Measurements from ENCODE around the gene RBP3. TPM values are rescaled to one million over a fixed set of nuclear protein-coding genes. Genes with fewer than 3 reads are reported as not detected.
"Not testable (repeated sequence)": the region's sequence is repeated elsewhere in the genome, so short reads cannot be mapped to it uniquely, and the experiment has no call there.

Gene RBP3
- total RNA-seq, 1 donor from 2014 or later: not detected

DNA sequence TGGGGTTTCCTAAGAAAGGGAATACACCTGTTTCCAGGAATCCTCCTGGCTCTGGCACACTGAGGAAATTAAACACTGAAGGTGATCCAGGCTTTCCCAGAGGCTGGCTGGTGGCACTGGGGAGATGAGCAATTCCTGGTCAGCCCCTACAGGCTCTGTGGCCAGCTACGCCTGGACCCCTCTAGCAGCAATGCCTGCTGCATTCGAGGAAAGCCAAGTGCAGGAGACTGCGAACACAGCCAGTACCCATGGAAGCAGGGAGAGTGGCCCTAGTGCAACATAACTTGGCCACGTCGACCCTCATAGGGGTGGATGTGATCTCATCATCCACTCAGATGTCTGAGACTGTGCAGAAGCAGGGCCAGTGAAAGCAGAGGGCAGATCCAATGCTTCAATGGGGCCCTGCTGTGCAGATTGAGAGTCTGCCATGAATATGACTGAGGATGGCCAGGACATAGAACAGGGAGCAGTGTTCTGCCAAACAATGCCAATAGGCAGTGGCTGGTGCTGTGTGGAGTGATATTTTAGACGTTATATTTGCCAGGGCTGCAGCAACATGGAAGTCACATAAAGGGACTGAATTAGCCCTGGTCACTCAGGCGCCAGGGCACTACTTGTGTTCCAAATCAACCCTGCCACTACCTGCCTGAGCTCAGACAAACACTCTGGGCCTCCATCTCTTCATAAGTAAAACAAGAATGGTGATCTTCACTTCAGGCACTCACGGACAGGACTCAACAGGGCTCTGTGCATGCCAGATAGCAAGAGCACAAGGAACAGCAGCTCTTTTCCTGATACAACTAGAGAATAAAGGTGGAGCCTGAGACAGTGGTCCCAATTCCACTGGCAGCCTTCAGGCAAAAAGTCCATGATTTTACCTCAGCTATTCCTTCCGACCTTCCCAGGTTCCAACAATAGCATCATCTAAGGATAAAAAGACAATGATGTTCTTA is 33.5 kb downstream of the RBP3 start:
- TF ChIP-seq, protein P1, sequence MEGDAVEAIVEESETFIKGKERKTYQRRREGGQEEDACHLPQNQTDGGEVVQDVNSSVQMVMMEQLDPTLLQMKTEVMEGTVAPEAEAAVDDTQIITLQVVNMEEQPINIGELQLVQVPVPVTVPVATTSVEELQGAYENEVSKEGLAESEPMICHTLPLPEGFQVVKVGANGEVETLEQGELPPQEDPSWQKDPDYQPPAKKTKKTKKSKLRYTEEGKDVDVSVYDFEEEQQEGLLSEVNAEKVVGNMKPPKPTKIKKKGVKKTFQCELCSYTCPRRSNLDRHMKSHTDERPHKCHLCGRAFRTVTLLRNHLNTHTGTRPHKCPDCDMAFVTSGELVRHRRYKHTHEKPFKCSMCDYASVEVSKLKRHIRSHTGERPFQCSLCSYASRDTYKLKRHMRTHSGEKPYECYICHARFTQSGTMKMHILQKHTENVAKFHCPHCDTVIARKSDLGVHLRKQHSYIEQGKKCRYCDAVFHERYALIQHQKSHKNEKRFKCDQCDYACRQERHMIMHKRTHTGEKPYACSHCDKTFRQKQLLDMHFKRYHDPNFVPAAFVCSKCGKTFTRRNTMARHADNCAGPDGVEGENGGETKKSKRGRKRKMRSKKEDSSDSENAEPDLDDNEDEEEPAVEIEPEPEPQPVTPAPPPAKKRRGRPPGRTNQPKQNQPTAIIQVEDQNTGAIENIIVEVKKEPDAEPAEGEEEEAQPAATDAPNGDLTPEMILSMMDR (IDR thresholded peaks at IDR 0.05): no peak
- intact Hi-C loops (cut with DNase I): no loop called here
- H3K27me3 ChIP-seq: no peaks in the 10 kb centered on the region
- DNase-seq (no peak), ATAC-seq (no peak)
- peaks cover 3% of the 10 kb centered on the region for H3K4me1 ChIP-seq
- H3K9me3 ChIP-seq: no peaks in the 10 kb centered on the region
- H3K36me3 ChIP-seq: no peaks in the 10 kb centered on the region
- no peak overlapping the region for H3K4me3 ChIP-seq
- no peak overlapping the region for H3K27ac ChIP-seq

DNA sequence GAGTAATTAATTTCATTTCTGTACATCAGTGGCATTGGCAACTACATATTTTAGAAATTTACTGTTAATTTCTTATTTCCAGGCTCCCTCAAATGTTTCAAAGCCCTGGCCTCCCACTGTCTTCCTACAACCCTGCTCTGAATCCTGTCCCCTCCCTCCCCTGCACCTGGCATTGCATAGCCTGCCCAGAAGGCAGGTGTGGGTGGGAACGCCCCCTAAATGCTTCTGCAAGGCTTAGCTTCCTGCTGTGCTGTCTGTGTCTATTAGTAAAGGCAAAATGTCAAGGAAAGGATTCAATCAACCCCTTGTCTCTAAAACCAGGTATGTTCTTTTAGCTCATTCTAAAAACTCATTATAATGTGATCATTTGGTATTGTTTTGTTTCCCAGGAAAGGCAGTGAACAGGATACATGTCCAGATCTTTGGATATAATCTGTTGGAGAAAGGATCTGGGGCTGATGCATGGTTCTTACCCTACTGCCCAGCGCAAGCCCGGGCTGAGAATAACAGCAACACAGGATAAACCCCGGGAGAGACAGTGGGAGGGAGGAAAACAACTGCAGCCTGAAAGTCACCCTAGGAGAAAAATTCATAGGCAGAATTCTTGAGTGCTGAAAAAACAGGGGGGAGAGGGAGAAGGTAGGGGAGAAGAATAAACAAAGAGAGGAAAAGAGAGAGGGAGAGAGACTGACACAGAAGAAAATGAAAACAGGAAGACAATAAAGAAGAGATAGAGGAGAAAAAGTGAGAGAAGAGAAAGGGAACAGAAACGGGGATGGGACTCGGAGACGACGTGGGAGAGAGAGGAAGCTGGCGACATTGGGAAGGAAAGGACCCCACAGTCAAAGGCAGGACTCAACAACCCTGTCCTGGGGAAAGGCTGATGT is 35.3 kb downstream of the RBP3 start:
- Histone ChIP-seq H3K9me3 (no peaks in the 10 kb centered on the region), H3K4me3 (peak overlapping the region; percentile 84), H3K4me1 (peaks cover 3% of the 10 kb centered on the region), H3K27ac (no peak overlapping the region), H3K27me3 (no peaks in the 10 kb centered on the region), H3K36me3 (no peaks in the 10 kb centered on the region)
- intact Hi-C loops (cut with DNase I): no loop called here
- DNase-seq: no peak
- TF ChIP-seq, protein P1 (IDR thresholded peaks at IDR 0.05): no peak
- ATAC-seq: no peak

DNA sequence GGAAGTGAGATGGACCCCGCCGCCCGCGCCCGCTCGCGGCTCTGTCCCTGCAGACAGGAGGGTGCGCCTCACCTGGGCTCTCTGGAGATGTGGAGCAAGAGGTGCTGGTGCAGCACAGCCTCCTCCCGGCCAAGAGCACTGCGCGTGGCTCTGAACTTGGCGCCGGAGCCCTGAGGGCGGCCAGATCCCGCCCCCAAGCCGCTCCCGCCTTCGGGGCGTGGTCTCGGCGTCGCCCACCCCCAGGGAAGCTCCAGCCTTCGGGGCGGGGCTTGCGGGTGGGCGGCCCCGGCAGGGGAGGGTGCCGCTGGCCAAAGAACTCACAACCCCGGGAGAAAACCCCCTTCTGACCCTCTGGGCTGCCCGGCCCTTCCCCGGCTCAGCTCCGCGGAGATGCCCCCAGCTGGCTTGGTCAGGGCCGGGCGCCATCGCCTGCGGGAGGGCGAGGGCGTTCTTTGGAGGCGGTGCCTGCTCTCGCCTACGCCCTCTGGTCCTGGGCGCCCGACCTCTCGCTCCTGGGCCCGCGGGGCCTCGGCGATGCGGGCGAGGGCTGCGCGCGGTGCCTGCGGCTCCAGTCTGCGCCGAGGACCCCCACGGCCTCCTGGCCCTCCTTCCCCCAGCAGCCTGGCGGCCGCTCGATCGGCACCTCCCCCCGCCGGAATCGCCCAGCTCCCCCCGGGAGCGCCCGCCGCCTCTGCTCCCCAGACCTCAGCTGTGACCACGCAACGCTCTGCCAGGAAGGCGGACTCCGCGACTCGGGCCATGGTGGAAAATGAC is 36.2 kb downstream of the RBP3 start, which contains the start of gene ZNF488:
Gene ZNF488, minus strand, starts transcription at position 146 of the 774 bp plus-strand sequence. CDS start 15,464 bp downstream, outside the sequence.
- DNase-seq (peak; percentile 92), ATAC-seq (peak; percentile 98)
- intact Hi-C loops (cut with DNase I): no loop called here
- TF ChIP-seq, protein P1 (IDR thresholded peaks at IDR 0.05): no peak
- H3K36me3 ChIP-seq: no peaks in the 10 kb centered on the region
- H3K27ac ChIP-seq: peak within 1 kb of the TSS; percentile 65
- no peaks in the 10 kb centered on the region for H3K27me3 ChIP-seq
- no peaks in the 10 kb centered on the region for H3K9me3 ChIP-seq
- peaks cover 3% of the 10 kb centered on the region for H3K4me1 ChIP-seq
- H3K4me3 ChIP-seq: peak within 1 kb of the TSS; percentile 84

DNA sequence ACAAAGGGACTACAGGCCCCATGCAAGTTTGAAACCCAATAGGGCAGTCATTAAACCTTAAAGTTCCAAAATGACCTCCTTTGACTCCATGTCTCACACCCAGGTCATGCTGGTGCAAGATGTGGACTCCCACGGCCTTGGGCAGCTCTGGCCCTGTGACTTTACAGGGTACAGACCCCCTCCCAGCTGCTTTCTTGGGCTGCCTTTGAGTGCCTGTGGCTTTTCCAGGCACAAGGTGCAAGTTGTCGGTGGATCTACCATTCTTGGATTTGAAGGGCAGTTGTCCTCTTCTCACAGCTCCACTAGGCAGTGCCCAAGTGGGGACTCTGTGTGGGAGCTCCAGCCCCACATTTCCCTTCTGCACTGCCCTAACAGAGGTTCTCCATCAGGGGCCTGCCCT is 37.9 kb downstream of the RBP3 start:
- intact Hi-C loops (cut with DNase I); H3K27ac ChIP-seq; DNase-seq: not testable (repeated sequence)

DNA sequence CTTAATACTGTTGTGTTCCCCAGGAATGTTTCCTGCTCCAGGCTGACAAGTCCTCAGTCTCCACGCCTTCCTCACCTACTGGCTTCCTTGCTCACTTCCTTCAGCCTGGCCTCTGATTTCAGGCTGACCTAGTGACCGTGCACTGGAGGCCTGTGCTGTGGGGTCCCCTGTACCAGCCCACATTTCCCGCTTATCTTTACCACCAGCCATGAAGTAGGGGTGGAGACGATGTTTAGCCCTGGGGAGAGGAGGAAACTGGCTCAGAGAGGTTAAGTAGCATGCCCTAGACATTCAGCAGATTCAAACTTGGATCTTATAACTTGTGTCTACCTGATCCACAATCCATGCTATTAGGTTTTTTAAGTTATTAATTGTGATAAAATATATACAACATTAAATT is 40.7 kb downstream of the RBP3 start:
- Histone ChIP-seq H3K27me3 (no peaks in the 10 kb centered on the region), H3K4me1 (peaks cover 3% of the 10 kb centered on the region), H3K36me3 (no peaks in the 10 kb centered on the region), H3K9me3 (no peaks in the 10 kb centered on the region), H3K27ac (no peak overlapping the region), H3K4me3 (no peak overlapping the region)
- TF ChIP-seq, protein P1 (IDR thresholded peaks at IDR 0.05): no peak
- ATAC-seq: no peak
- intact Hi-C loops (cut with DNase I): no loop called here
- no peak for DNase-seq

More for the DNA sequence above, 37.9 kb downstream of the RBP3 start:
- ATAC-seq, H3K36me3 ChIP-seq, H3K27me3 ChIP-seq, H3K4me1 ChIP-seq, H3K4me3 ChIP-seq, H3K9me3 ChIP-seq: not testable (repeated sequence)
